GM23248 (cell line): ENCODE results near the gene SYS1. TPM values are rescaled to one million over a fixed set of nuclear protein-coding genes. Genes with fewer than 3 reads are reported as not detected.
A peak's percentile ranks its signal among the peaks of the same experiment; 100 is the strongest.

Experiments used
- DNase-seq: peaks from one replicate; pipeline ENCODE4 v3.0.0-alpha.2; 2015
- H2AFZ ChIP-seq: fragments of 200-600 bp; sonication (generic); 2 replicates; pipeline ENCODE4 v1.6.1; 2016; ENCODE audit warnings: antibody characterized with exemption
- H3F3A ChIP-seq: fragments of 200-600 bp; sonication (generic); 2 replicates; pipeline ENCODE4 v1.6.1; 2016; ENCODE audit warnings: mild to moderate bottlenecking, antibody characterized with exemption, mixed run types; ENCODE audit not compliant: insufficient read depth
- H3K27ac ChIP-seq: fragments of 200-600 bp; sonication (generic); 2 replicates; pipeline ENCODE4 v1.5.1; 2016; ENCODE audit warnings: mild to moderate bottlenecking
- H3K27me3 ChIP-seq: fragments of 200-600 bp; sonication (generic); replicated peaks from 2 replicates; pipeline ENCODE4 v1.6.1; 2016; ENCODE audit warnings: mild to moderate bottlenecking; ENCODE audit not compliant: insufficient read depth
- H3K36me3 ChIP-seq: fragments of 200-600 bp; sonication (generic); 2 replicates; pipeline ENCODE4 v1.6.1; 2016; ENCODE audit warnings: low read depth, mild to moderate bottlenecking
- H3K4me1 ChIP-seq: fragments of 200-600 bp; sonication (generic); 2 replicates; pipeline ENCODE4 v1.6.1; 2016; ENCODE audit warnings: mild to moderate bottlenecking; ENCODE audit not compliant: insufficient read depth
- H3K4me2 ChIP-seq: fragments of 200-600 bp; sonication (generic); one replicate; pipeline ENCODE4 v1.6.1; 2016; ENCODE audit warnings: mild to moderate bottlenecking; ENCODE audit not compliant: unreplicated experiment
- H3K4me3 ChIP-seq: fragments of 200-600 bp; sonication (generic); 2 replicates; pipeline ENCODE4 v1.5.1; 2016; ENCODE audit warnings: mild to moderate bottlenecking
- H3K79me2 ChIP-seq: fragments of 200-600 bp; sonication (generic); 2 replicates; pipeline ENCODE4 v1.6.1; 2016; ENCODE audit warnings: mild to moderate bottlenecking; ENCODE audit not compliant: insufficient read depth
- H3K9ac ChIP-seq: fragments of 200-600 bp; sonication (generic); 2 replicates; pipeline ENCODE4 v1.6.1; 2016; ENCODE audit warnings: mild to moderate bottlenecking
- H3K9me2 ChIP-seq: fragments of 200-600 bp; sonication (generic); 2 replicates; pipeline ENCODE4 v1.6.1; 2016; ENCODE audit warnings: mixed run types, mild to moderate bottlenecking, moderate library complexity; ENCODE audit not compliant: insufficient read depth
- H3K9me3 ChIP-seq: fragments of 200-600 bp; sonication (generic); one replicate; pipeline ENCODE4 v1.6.1; 2017; ENCODE audit warnings: low read depth
- H4K20me1 ChIP-seq: fragments of 200-600 bp; sonication (generic); 2 replicates; pipeline ENCODE4 v1.6.0; 2016; ENCODE audit not compliant: insufficient read depth
- EZH2 ChIP-seq: fragments of 200-600 bp; sonication (generic); IDR thresholded peaks from 2 replicates; pipeline ENCODE4 v1.6.1; 2018; ENCODE audit warnings: antibody characterized with exemption, mild to moderate bottlenecking; ENCODE audit not compliant: insufficient read depth, poor library complexity, severe bottlenecking
- EZH2phosphoT487 ChIP-seq: fragments of 200-600 bp; sonication (generic); IDR thresholded peaks from 2 replicates; pipeline ENCODE4 v1.6.1; 2018; ENCODE audit warnings: antibody characterized with exemption, moderate library complexity, mild to moderate bottlenecking, low read depth; ENCODE audit not compliant: insufficient read depth
- WGBS, 2 experiments: methylation state at CpG; one replicate each; pipeline ENCODE4 v1.1.6; 2015 to 2017; ENCODE audit warnings: low lambda C conversion rate in 2 of 2, low coverage in 1 of 2; ENCODE audit errors: missing lambda C conversion rate in 2 of 2; 5-methylcytosine and 5-hydroxymethylcytosine counted together
- in situ Hi-C: fragments of 300-500 bp; cut with MboI; formaldehyde crosslinking; loops from 2 replicates; pipeline ENCODE4 v1.15.0; 2020
- polyA plus RNA-seq: library from polyadenylated mRNA; unstranded; fragments of >200 nt; fragmentation: Nextera tagmentation; extraction: Ambion mirVana; gene quantifications from 2 replicates; pipeline ENCODE4 v1.2.1, GENCODE V29; 2016
- total RNA-seq: library from RNA; depleted of rRNA; stranded (reverse); fragments of >200 nt; shearing (Covaris generic); gene quantifications from 2 replicates; pipeline ENCODE4 v1.2.3, GENCODE V29; 2014

Gene SYS1
- total and polyA plus RNA-seq, 2 experiments from 2014 or later, result 27.1 to 27.3 TPM

GRCh38 chr20:45367126-45367525 is 4.2 kb downstream of the SYS1 start:
- Histone ChIP-seq H4K20me1 (no peaks in the 10 kb centered on the region), H3K4me1 (peaks cover 5% of the 10 kb centered on the region; the same call in 1 of the 2 replicates), H3K4me3 (no peak overlapping the region), H3K79me2 (peaks cover 37% of the 10 kb centered on the region), H3K9ac (no peak overlapping the region), H3K27me3 (no peaks in the 10 kb centered on the region), H3F3A (no peaks in the 10 kb centered on the region), H2AFZ (no peak overlapping the region), H3K9me3 (no peaks in the 10 kb centered on the region), H3K9me2 (no peaks in the 10 kb centered on the region), H3K27ac (no peak overlapping the region), H3K36me3 (peaks cover 12% of the 10 kb centered on the region; the same call in 1 of the 2 replicates), H3K4me2 (no peak overlapping the region)
- in situ Hi-C loops, result no loop called here
- TF ChIP-seq EZH2phosphoT487 (no peak), EZH2 (no peak)
- DNase-seq, result no peak

- H3K36me3 ChIP-seq, result peaks cover 12% of the 10 kb centered on the region; the same call in 1 of the 2 replicates
- H2AFZ ChIP-seq, result no peak overlapping the region
- WGBS, 2 experiments, result 76 to 82% methylated on average over 6 of the region's 6 CpGs
- no peaks in the 10 kb centered on the region for H3K9me2 ChIP-seq
- no peak overlapping the region for H3K27ac ChIP-seq
- no peaks in the 10 kb centered on the region for H3K27me3 ChIP-seq
- H3K4me1 ChIP-seq, result peaks cover 5% of the 10 kb centered on the region; the same call in 1 of the 2 replicates
- DNase-seq, result no peak
- TF ChIP-seq EZH2, result no peak
- TF ChIP-seq EZH2phosphoT487, result no peak
- in situ Hi-C loops, result no loop called here
- H3K9ac ChIP-seq, result no peak overlapping the region
- H3K79me2 ChIP-seq, result peaks cover 36% of the 10 kb centered on the region
- H4K20me1 ChIP-seq, result no peaks in the 10 kb centered on the region
- H3K4me3 ChIP-seq, result no peak overlapping the region
- H3F3A ChIP-seq, result no peaks in the 10 kb centered on the region; the same call in 1 of the 2 replicates
- no peaks in the 10 kb centered on the region for H3K9me3 ChIP-seq
- no peak overlapping the region for H3K4me2 ChIP-seq
Observed at GRCh38 chr20:45368221-45368980, 5.4 kb downstream of the SYS1 start.

GRCh38 chr20:45370571-45371160 is 7.7 kb downstream of the SYS1 start:
- WGBS, 2 experiments, result 64 to 70% methylated on average over 3 of the region's 3 CpGs
- Histone ChIP-seq H3K4me2 (no peak overlapping the region), H3K9me3 (no peaks in the 10 kb centered on the region), H4K20me1 (no peaks in the 10 kb centered on the region), H3K9ac (no peak overlapping the region), H3K79me2 (peaks cover 14% of the 10 kb centered on the region; the same call in 1 of the 2 replicates), H3K4me1 (no peaks in the 10 kb centered on the region; the same call in 1 of the 2 replicates), H3K27ac (no peak overlapping the region), H3K9me2 (no peaks in the 10 kb centered on the region), H3K27me3 (no peaks in the 10 kb centered on the region), H3K36me3 (peaks cover 12% of the 10 kb centered on the region; the same call in 1 of the 2 replicates), H3K4me3 (no peak overlapping the region), H3F3A (no peaks in the 10 kb centered on the region; the same call in 1 of the 2 replicates), H2AFZ (no peak overlapping the region)
- TF ChIP-seq EZH2 (no peak), EZH2phosphoT487 (no peak)
- in situ Hi-C loops, result no loop called here
- DNase-seq, result no peak

- peak overlapping the region; percentile 68 for H3K4me2 ChIP-seq
- no peaks in the 10 kb centered on the region for H3K79me2 ChIP-seq
- no peaks in the 10 kb centered on the region for H3K9me3 ChIP-seq
- H3K9me2 ChIP-seq, result no peaks in the 10 kb centered on the region
- H3K36me3 ChIP-seq, result peaks cover 10% of the 10 kb centered on the region; the same call in 1 of the 2 replicates
- no peak for DNase-seq
- no peaks in the 10 kb centered on the region; the same call in 1 of the 2 replicates for H3K4me1 ChIP-seq
- H3K27ac ChIP-seq, result no peak overlapping the region
- H3F3A ChIP-seq, result no peaks in the 10 kb centered on the region; the same call in 1 of the 2 replicates
- no peaks in the 10 kb centered on the region for H3K27me3 ChIP-seq
- WGBS, 2 experiments, result 79 to 84% methylated on average over 9 to 10 of the region's 10 CpGs
- no peaks in the 10 kb centered on the region for H4K20me1 ChIP-seq
- H3K9ac ChIP-seq, result no peak overlapping the region
- no peak overlapping the region for H2AFZ ChIP-seq
- TF ChIP-seq EZH2phosphoT487 (no peak), EZH2 (no peak)
- in situ Hi-C loops, result no loop called here
- H3K4me3 ChIP-seq, result peak overlapping the region; percentile 41; the same call in 1 of the 2 replicates
Observed at GRCh38 chr20:45372241-45372640, 9.3 kb downstream of the SYS1 start.
